Loucy (cell line): ENCODE measurements around the gene LDHAL6B.

Source experiments
- H2AFZ ChIP-seq: fragments of 200-600 bp; sonication (generic); 2 replicates; pipeline ENCODE4 v1.6.0; 2016; ENCODE audit warnings: antibody characterized with exemption, mild to moderate bottlenecking, low read length, moderate library complexity
- H3F3A ChIP-seq: fragments of 200-600 bp; 2 replicates; pipeline ENCODE4 v1.6.0; 2016; ENCODE audit warnings: antibody characterized with exemption, low read depth, mild to moderate bottlenecking
- H3K27me3 ChIP-seq: fragments of 200-600 bp; sonication (generic); 2 replicates; pipeline ENCODE4 v1.6.1; 2014; ENCODE audit warnings: low read length, mild to moderate bottlenecking; ENCODE audit not compliant: insufficient read depth, poor library complexity, severe bottlenecking
- H3K36me3 ChIP-seq: fragments of 200-600 bp; sonication (generic); 2 replicates; pipeline ENCODE4 v1.6.1; 2016; ENCODE audit warnings: low read length; ENCODE audit not compliant: insufficient read depth
- H3K4me1 ChIP-seq: fragments of 200-600 bp; sonication (generic); 2 replicates; pipeline ENCODE4 v1.5.1; 2014; ENCODE audit warnings: low read length, mild to moderate bottlenecking; ENCODE audit not compliant: insufficient read depth, poor library complexity, severe bottlenecking
- H3K4me2 ChIP-seq: fragments of 200-600 bp; sonication (generic); 2 replicates; pipeline ENCODE4 v1.6.0; 2014; ENCODE audit warnings: antibody characterized with exemption, low read length, low read depth, mild to moderate bottlenecking; ENCODE audit not compliant: poor library complexity, severe bottlenecking
- H3K4me3 ChIP-seq: fragments of 200-600 bp; sonication (generic); 2 replicates; pipeline ENCODE4 v1.5.1; 2014; ENCODE audit warnings: low read length, mild to moderate bottlenecking, mixed read lengths; ENCODE audit not compliant: poor library complexity, severe bottlenecking
- H3K79me2 ChIP-seq: fragments of 200-600 bp; sonication (generic); 2 replicates; pipeline ENCODE4 v1.6.1; 2014; ENCODE audit warnings: low read length; ENCODE audit not compliant: insufficient read depth
- H3K9ac ChIP-seq: fragments of 200-600 bp; sonication (generic); 2 replicates; pipeline ENCODE4 v1.6.0; 2014; ENCODE audit warnings: mild to moderate bottlenecking, low read depth, low read length, moderate library complexity; ENCODE audit not compliant: poor library complexity, severe bottlenecking
- H3K9me2 ChIP-seq: fragments of 200-600 bp; sonication (generic); replicated peaks from 2 replicates; pipeline ENCODE4 v1.6.1; 2016; ENCODE audit warnings: low read depth, low read length, mixed read lengths
- H3K9me3 ChIP-seq: fragments of 200-600 bp; sonication (generic); 2 replicates; pipeline ENCODE4 v1.6.1; 2014; ENCODE audit warnings: mild to moderate bottlenecking, antibody characterized with exemption, low read length, low read depth; ENCODE audit not compliant: insufficient read depth
- H4K20me1 ChIP-seq: fragments of 200-600 bp; sonication (generic); 2 replicates; pipeline ENCODE4 v1.6.0; 2014; ENCODE audit warnings: antibody characterized with exemption, low read length, mild to moderate bottlenecking; ENCODE audit not compliant: insufficient read depth, poor library complexity, severe bottlenecking
- EZH2phosphoT487 ChIP-seq: fragments of 200-600 bp; IDR thresholded peaks from 2 replicates; pipeline ENCODE4 v1.6.1; 2018; ENCODE audit warnings: antibody characterized with exemption, mild to moderate bottlenecking, moderate library complexity, borderline replicate concordance
- TF ChIP-seq, protein P1 (sequence below): fragments of 200-600 bp; sonication (generic); conservative IDR thresholded peaks from 2 replicates; pipeline ENCODE4 v1.5.1; 2014; ENCODE audit warnings: mild to moderate bottlenecking, antibody characterized with exemption, low read length

LDHAL6B gene

GRCh38 chr15:59221511-59222505 is 15.2 kb downstream of the LDHAL6B start:
- no peak for TF ChIP-seq EZH2phosphoT487
- TF ChIP-seq, protein P1, sequence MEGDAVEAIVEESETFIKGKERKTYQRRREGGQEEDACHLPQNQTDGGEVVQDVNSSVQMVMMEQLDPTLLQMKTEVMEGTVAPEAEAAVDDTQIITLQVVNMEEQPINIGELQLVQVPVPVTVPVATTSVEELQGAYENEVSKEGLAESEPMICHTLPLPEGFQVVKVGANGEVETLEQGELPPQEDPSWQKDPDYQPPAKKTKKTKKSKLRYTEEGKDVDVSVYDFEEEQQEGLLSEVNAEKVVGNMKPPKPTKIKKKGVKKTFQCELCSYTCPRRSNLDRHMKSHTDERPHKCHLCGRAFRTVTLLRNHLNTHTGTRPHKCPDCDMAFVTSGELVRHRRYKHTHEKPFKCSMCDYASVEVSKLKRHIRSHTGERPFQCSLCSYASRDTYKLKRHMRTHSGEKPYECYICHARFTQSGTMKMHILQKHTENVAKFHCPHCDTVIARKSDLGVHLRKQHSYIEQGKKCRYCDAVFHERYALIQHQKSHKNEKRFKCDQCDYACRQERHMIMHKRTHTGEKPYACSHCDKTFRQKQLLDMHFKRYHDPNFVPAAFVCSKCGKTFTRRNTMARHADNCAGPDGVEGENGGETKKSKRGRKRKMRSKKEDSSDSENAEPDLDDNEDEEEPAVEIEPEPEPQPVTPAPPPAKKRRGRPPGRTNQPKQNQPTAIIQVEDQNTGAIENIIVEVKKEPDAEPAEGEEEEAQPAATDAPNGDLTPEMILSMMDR, result no peak
- Histone ChIP-seq H3K4me1 (no peaks in the 10 kb centered on the region), H3K9me2 (no peaks in the 10 kb centered on the region), H3K9ac (no peak overlapping the region), H3K9me3 (no peaks in the 10 kb centered on the region), H4K20me1 (no peaks in the 10 kb centered on the region), H3K4me2 (no peak overlapping the region), H3F3A (no peaks in the 10 kb centered on the region), H3K4me3 (no peak overlapping the region), H3K27me3 (no peaks in the 10 kb centered on the region), H2AFZ (no peak overlapping the region), H3K36me3 (no peaks in the 10 kb centered on the region), H3K79me2 (no peaks in the 10 kb centered on the region)

DNA sequence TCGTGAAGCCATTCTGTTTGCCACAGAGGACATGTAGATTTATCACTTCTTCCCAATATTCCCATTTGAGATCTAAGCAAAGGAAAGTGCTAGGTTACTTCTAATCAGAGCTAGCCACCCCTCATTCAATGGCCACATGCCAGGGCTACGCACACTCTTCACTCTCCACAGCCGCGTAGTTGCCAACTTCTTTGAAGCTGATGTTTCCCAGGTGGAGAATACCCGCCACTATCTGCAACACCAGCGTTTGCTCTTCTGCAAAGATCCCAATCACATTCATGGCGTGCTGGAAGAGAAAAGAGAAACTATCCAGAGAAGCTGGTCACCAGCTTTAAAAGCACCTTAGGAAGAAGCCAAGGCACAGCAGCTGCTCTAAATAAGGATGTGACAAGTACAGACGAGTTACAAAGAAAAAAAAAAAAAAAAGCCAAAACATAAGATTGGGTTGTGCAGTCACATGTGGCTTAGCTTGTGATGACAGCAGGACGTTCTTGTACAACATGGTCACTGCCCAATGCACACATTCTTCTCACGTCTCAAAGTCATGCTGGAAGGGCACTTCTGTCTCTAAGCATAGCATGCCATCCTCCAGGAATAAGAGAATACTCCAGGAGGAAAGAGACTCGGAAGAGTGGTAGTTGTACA is 16.4 kb downstream of the LDHAL6B start:
- Histone ChIP-seq H3K79me2 (no peaks in the 10 kb centered on the region), H3K9me3 (no peaks in the 10 kb centered on the region), H3K4me3 (no peak overlapping the region), H3K4me2 (no peak overlapping the region), H4K20me1 (no peaks in the 10 kb centered on the region), H3K4me1 (no peaks in the 10 kb centered on the region), H3F3A (no peaks in the 10 kb centered on the region), H2AFZ (no peak overlapping the region), H3K9me2 (no peaks in the 10 kb centered on the region), H3K36me3 (no peaks in the 10 kb centered on the region), H3K9ac (no peak overlapping the region), H3K27me3 (no peaks in the 10 kb centered on the region)
- no peak for TF ChIP-seq EZH2phosphoT487
- TF ChIP-seq, protein P1, result no peak

- no peak overlapping the region for H2AFZ ChIP-seq
- no peaks in the 10 kb centered on the region for H3F3A ChIP-seq
- no peaks in the 10 kb centered on the region for H3K9me3 ChIP-seq
- no peak overlapping the region for H3K4me3 ChIP-seq
- TF ChIP-seq, protein P1, result no peak
- TF ChIP-seq EZH2phosphoT487, result no peak
- no peak overlapping the region for H3K4me2 ChIP-seq
- no peak overlapping the region for H3K9ac ChIP-seq
- H3K79me2 ChIP-seq, result no peaks in the 10 kb centered on the region
- no peaks in the 10 kb centered on the region for H3K36me3 ChIP-seq
- no peaks in the 10 kb centered on the region for H3K4me1 ChIP-seq
- H3K27me3 ChIP-seq, result no peaks in the 10 kb centered on the region
- H4K20me1 ChIP-seq, result no peaks in the 10 kb centered on the region
- H3K9me2 ChIP-seq, result no peaks in the 10 kb centered on the region
Measured at GRCh38 chr15:59223736-59224135, 17.1 kb downstream of the LDHAL6B start.
